Measurements from ENCODE around the gene AXIN2.

- TF ChIP-seq POLR2AphosphoS5 (IDR thresholded peaks at IDR 0.05; ENCODE audit: insufficient read depth in 1 of 2, low read depth in 1 of 2) (no peak), CTCF (IDR thresholded peaks at IDR 0.05) (no peak), POLR2A (IDR thresholded peaks at IDR 0.05) (no peak)
These were observed 4.5 kb downstream of the AXIN2 start for GRCh38 chr17:65556910-65557348.

Measured in vagina (tissue), 2 donors.